Neuronal stem cell (in vitro differentiated cells): Measurements from ENCODE around the gene HNRNPK.

Experiments
- DNase-seq: peaks from one replicate; pipeline ENCODE4 v3.0.0-alpha.2; 2013; ENCODE audit warnings: low spot score
- H2AFZ ChIP-seq: one replicate; pipeline ENCODE4 v1.6.1; 2013; ENCODE audit warnings: mild to moderate bottlenecking, low read length, inconsistent platforms
- H2AK5ac ChIP-seq: 2 replicates; pipeline ENCODE4 v1.6.1; 2013; ENCODE audit warnings: low read depth, mild to moderate bottlenecking, inconsistent platforms, low read length, moderate library complexity, mixed read lengths
- H2BK120ac ChIP-seq: 2 replicates; pipeline ENCODE4 v1.6.1; 2013; ENCODE audit warnings: low read depth, mild to moderate bottlenecking, inconsistent platforms, low read length, moderate library complexity, mixed read lengths
- H2BK12ac ChIP-seq: one replicate; pipeline ENCODE4 v1.6.1; 2013; ENCODE audit warnings: low read length, inconsistent platforms
- H2BK15ac ChIP-seq: 2 replicates; pipeline ENCODE4 v1.6.1; 2013; ENCODE audit warnings: mild to moderate bottlenecking, low read length, inconsistent platforms, mixed read lengths
- H2BK5ac ChIP-seq: one replicate; pipeline ENCODE4 v1.6.1; 2013; ENCODE audit warnings: inconsistent platforms, mild to moderate bottlenecking, low read length, moderate library complexity
- H3K14ac ChIP-seq: one replicate; pipeline ENCODE4 v1.6.1; 2013; ENCODE audit warnings: low read length, inconsistent platforms
- H3K18ac ChIP-seq: 2 replicates; pipeline ENCODE4 v1.6.1; 2013; ENCODE audit warnings: low read length, inconsistent platforms
- H3K23ac ChIP-seq: 2 replicates; pipeline ENCODE4 v1.6.1; 2013; ENCODE audit warnings: low read depth, mild to moderate bottlenecking, mixed read lengths, low read length, inconsistent platforms; ENCODE audit not compliant: poor library complexity
- H3K27ac ChIP-seq: replicated peaks from 3 replicates; pipeline ENCODE4 v1.5.1; 2013; ENCODE audit warnings: low read length, inconsistent platforms
- H3K27me3 ChIP-seq, 3 experiments: 2 replicates each; pipeline ENCODE4 v1.6.1; 2013; ENCODE audit warnings: low read length in 3 of 3, mild to moderate bottlenecking in 2 of 3, inconsistent platforms in 1 of 3, low read depth in 1 of 3, mixed read lengths in 1 of 3, moderate library complexity in 1 of 3; ENCODE audit not compliant: control insufficient read depth in 3 of 3, insufficient read depth in 3 of 3
- H3K36me3 ChIP-seq, 2 donors: replicated peaks in 1 of 2; 2 replicates each; pipeline ENCODE4 v1.6.1; 2013; ENCODE audit warnings: low read length in 2 of 2; ENCODE audit not compliant: control insufficient read depth in 2 of 2, insufficient read depth in 2 of 2
- H3K4ac ChIP-seq: 2 replicates; pipeline ENCODE4 v1.6.1; 2013; ENCODE audit warnings: inconsistent platforms, mild to moderate bottlenecking, low read length, moderate library complexity
- H3K4me1 ChIP-seq, 2 donors: 1 replicate in 1 of 2; 2 replicates in 1 of 2; pipeline ENCODE4 v1.6.1; 2013; ENCODE audit warnings: low read length in 2 of 2, low read depth in 1 of 2; ENCODE audit not compliant: control insufficient read depth in 2 of 2, insufficient read depth in 1 of 2
- H3K4me2 ChIP-seq: one replicate; pipeline ENCODE4 v1.6.1; 2013; ENCODE audit warnings: mild to moderate bottlenecking, low read length, inconsistent platforms; ENCODE audit not compliant: insufficient read depth, poor library complexity, severe bottlenecking
- H3K4me3 ChIP-seq, 2 donors: 2 replicates each; pipeline ENCODE4 v1.5.1; 2013; ENCODE audit warnings: low read length in 2 of 2, mild to moderate bottlenecking in 2 of 2, inconsistent platforms in 1 of 2, moderate library complexity in 1 of 2
- H3K79me1 ChIP-seq: one replicate; pipeline ENCODE4 v1.6.1; 2013; ENCODE audit warnings: low read depth, mild to moderate bottlenecking, inconsistent platforms, low read length, moderate library complexity
- H3K9ac ChIP-seq: one replicate; pipeline ENCODE4 v1.6.1; 2013; ENCODE audit warnings: mild to moderate bottlenecking, low read depth, low read length, inconsistent platforms; ENCODE audit not compliant: poor library complexity
- H3K9me3 ChIP-seq, 2 donors: replicated peaks in 1 of 2; 2 replicates each; pipeline versions ENCODE3 to v1.6.1; 2013; ENCODE audit warnings: low read length in 2 of 2, mild to moderate bottlenecking in 2 of 2, inconsistent platforms in 1 of 2, low read depth in 1 of 2, mixed read lengths in 1 of 2, moderate library complexity in 1 of 2; ENCODE audit not compliant: control insufficient read depth in 2 of 2, insufficient read depth in 1 of 2
- H4K8ac ChIP-seq: one replicate; pipeline ENCODE4 v1.6.1; 2013; ENCODE audit warnings: low read depth, mild to moderate bottlenecking, inconsistent platforms, low read length, moderate library complexity
- H4K91ac ChIP-seq: one replicate; pipeline ENCODE4 v1.6.1; 2013; ENCODE audit warnings: low read length, low read depth, mild to moderate bottlenecking, inconsistent platforms; ENCODE audit not compliant: poor library complexity
- WGBS, 2 donors: extraction: QIAGEN DNeasy Blood & Tissue Kit; methylation state at CpG; one replicate each; pipeline ENCODE4 v1.1.7; 2013; ENCODE audit warnings: missing lambda C conversion rate in 2 of 2, mixed read lengths in 1 of 2; ENCODE audit not compliant: insufficient read length in 2 of 2, insufficient replicate concordance in 1 of 2; ENCODE audit errors: extremely low coverage in 2 of 2; 5-methylcytosine and 5-hydroxymethylcytosine counted together

HNRNPK gene

DNA sequence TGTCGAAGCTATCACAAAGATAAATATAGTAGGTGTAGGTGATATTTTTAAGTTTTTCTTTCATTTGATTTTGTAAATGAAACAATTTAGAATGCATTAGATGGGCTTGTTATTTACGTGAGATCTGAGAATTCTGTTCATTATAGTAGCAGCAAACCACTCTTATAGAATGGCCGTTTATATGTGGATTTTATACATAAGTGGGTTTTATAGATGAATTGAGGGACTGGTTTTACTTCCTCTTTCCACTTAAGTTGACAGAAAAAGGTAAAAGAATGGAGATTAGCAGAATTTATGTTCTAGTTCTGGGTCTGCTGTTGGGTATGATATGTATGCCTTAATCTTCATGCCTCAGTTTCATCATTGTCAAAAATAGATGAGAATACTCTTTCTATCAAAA, 6.2 kb upstream of the HNRNPK start:
- H3K27me3 ChIP-seq: no peaks in the 10 kb centered on the region
- H3K4me3 ChIP-seq: no peak overlapping the region
- no peak overlapping the region for H4K8ac ChIP-seq
- peaks cover 0 to 10% of the 10 kb centered on the region in 2 donors for H3K9me3 ChIP-seq
- H4K91ac ChIP-seq: no peak overlapping the region
- no peak overlapping the region for H3K18ac ChIP-seq
- H3K14ac ChIP-seq: no peak overlapping the region
- H2BK12ac ChIP-seq: no peak overlapping the region
- no peak overlapping the region for H3K4me2 ChIP-seq
- no peak for DNase-seq
- no peak overlapping the region for H3K4ac ChIP-seq
- H2BK5ac ChIP-seq: no peak overlapping the region
- H3K36me3 ChIP-seq: peaks cover 8 to 75% of the 10 kb centered on the region in 2 donors
- no peak overlapping the region for H3K27ac ChIP-seq
- no peak overlapping the region for H3K9ac ChIP-seq
- no peak overlapping the region for H2AK5ac ChIP-seq
- H3K23ac ChIP-seq: no peak overlapping the region
- H3K79me1 ChIP-seq: no peaks in the 10 kb centered on the region
- H2BK120ac ChIP-seq: no peak overlapping the region
- H2AFZ ChIP-seq: no peak overlapping the region
- peaks cover 0 to 2% of the 10 kb centered on the region in 2 donors for H3K4me1 ChIP-seq
- WGBS, 2 donors: no CpG with 5 or more reads among the region's 3 CpGs
- no peak overlapping the region for H2BK15ac ChIP-seq

DNA sequence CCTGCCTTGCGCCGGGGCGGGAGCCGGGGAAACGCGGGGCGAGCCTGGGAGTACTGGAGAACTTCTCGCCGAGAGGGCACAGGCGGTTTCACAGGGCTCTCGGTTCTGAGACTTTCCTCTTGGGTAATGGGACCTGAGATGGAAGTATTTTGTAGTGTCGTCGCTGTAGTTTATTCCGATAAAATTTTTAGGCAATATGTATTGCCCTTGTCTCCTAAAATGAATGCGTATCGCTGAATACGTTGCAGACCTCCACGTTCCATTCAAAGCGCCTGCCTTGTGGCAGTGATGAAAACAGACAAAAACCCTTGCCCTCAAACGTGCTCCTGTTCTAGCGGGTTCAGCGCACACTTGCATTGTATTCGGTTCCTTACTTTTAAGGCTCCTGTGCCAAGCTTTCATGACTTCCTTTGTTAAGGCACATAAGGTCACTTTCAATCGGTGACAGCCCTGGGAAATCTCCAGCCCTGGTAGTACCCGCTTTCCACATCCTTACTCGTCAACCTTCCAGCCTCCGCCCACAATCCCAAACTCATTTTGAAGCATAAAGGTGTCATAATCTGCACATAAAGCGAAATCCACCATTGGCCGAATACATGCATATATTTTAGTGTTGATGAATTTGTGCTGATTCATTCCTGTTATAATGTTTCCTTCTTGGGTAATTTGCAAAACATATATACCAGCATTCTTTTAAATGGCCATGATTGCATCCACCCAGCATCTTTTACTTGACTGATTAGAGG, 1.3 kb upstream of the HNRNPK start:
- H3K79me1 ChIP-seq: peaks cover 3% of the 10 kb centered on the region
- no peak for DNase-seq
- no peaks in the 10 kb centered on the region for H3K27me3 ChIP-seq
- no peak overlapping the region for H4K8ac ChIP-seq
- H4K91ac ChIP-seq: peak overlapping the region; percentile 61
- peak overlapping the region; percentile 97 to 98 for H3K4me3 ChIP-seq
- H3K4me1 ChIP-seq: peaks cover 0 to 4% of the 10 kb centered on the region in 2 donors
- H2BK120ac ChIP-seq: no peak overlapping the region
- H2BK12ac ChIP-seq: no peak overlapping the region
- peak overlapping the region; percentile 72 for H3K4me2 ChIP-seq
- no CpG with 5 or more reads among the region's 29 CpGs for WGBS, 2 donors
- peak overlapping the region; percentile 84 for H3K4ac ChIP-seq
- H3K18ac ChIP-seq: peak overlapping the region; percentile 99
- H3K36me3 ChIP-seq: peaks cover 0 to 57% of the 10 kb centered on the region in 2 donors
- H3K27ac ChIP-seq: peak overlapping the region; percentile 89
- peak overlapping the region; percentile 86 for H2AFZ ChIP-seq
- peak overlapping the region; percentile 87 for H3K23ac ChIP-seq
- H3K14ac ChIP-seq: peak overlapping the region; percentile 86
- no peaks in the 10 kb centered on the region for H3K9me3 ChIP-seq
- peak overlapping the region; percentile 100 for H2BK5ac ChIP-seq
- H2AK5ac ChIP-seq: no peak overlapping the region
- peak overlapping the region; percentile 99 for H3K9ac ChIP-seq
- no peak overlapping the region for H2BK15ac ChIP-seq

- Histone ChIP-seq H3K79me1 (peaks cover 3% of the 10 kb centered on the region), H2BK5ac (peak within 1 kb of the TSS; percentile 100), H3K4me2 (peak within 1 kb of the TSS; percentile 72), H3K4me3 (peak within 1 kb of the TSS; percentile 97 to 98), H3K4ac (peak within 1 kb of the TSS; percentile 100), H3K27ac (peak within 1 kb of the TSS; percentile 94), H4K8ac (peak within 1 kb of the TSS; percentile 99), H3K23ac (peak within 1 kb of the TSS; percentile 100), H4K91ac (peak within 1 kb of the TSS; percentile 100), H3K9me3 (no peaks in the 10 kb centered on the region), H3K18ac (peak within 1 kb of the TSS; percentile 100), H2BK120ac (peak within 1 kb of the TSS; percentile 94), H2AK5ac (peak within 1 kb of the TSS; percentile 100), H2AFZ (peak within 1 kb of the TSS; percentile 86), H3K9ac (peak within 1 kb of the TSS; percentile 99), H2BK15ac (peak within 1 kb of the TSS; percentile 100), H3K27me3 (no peaks in the 10 kb centered on the region), H3K36me3 (peaks cover under 1 to 62% of the 10 kb centered on the region in 2 donors), H2BK12ac (peak within 1 kb of the TSS; percentile 30), H3K4me1 (peaks cover 0 to 4% of the 10 kb centered on the region in 2 donors), H3K14ac (peak within 1 kb of the TSS; percentile 99)
- DNase-seq: peak; percentile 99
- no CpG with 5 or more reads among the region's 69 CpGs for WGBS, 2 donors
These were observed 545 bp upstream of the HNRNPK start, which contains the start of gene RMI1 for GRCh38 chr9:83980395-83981125. Gene RMI1 (plus strand): TSS chr9:83980805. CDS start chr9:84000987, 20,182 bp downstream.
